HS-5 (cell line): ENCODE measurements around the gene CBR1.
"Not testable (repeated sequence)": the region's sequence is repeated elsewhere in the genome, so short reads cannot be mapped to it uniquely, and the experiment has no call there.

Source experiments
- DNase-seq: peaks from one replicate; pipeline ENCODE4 v3.0.0-alpha.2; 2012; ENCODE audit warnings: low read depth

Gene CBR1

DNA sequence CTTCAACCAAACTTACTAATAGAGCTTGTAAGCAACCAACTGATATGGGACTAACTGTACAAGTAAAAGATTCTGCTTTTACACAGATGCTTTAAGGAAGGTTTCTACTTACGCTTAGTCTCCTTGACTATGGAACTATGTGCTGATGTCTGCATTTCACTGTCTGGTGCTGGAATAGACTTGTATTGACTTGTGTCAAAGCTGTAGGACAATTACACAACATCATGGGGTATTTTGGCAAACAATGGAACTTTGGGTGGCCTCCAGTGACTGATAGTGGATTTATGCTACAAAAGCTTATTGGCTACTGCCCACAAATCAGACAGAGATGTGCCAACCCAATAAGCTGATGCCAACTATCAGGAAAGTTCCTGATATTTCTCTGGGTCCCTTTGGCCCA is 10.6 kb downstream of the CBR1 start:
- DNase-seq: no peak

DNA sequence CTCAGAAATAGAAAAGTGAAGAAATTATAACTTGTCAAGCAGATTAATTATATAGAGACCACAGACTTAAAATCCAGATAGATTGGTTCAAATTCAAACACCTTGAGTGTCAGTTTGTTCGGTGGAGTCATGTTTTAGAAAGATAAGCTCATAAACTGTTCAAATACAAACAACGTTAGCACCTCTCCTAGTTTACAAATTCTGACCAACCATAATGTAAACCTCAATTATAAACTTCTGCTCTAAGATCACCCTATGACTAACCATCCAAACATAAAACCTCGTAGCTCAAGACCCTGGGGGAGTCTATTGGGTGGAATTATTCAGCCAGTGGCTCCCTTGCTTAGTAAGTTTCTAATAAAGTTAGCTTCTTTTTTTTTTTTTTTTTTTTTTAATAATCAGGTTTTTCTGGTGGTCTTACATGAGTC is 12.4 kb downstream of the CBR1 start:
- no peak for DNase-seq

DNA sequence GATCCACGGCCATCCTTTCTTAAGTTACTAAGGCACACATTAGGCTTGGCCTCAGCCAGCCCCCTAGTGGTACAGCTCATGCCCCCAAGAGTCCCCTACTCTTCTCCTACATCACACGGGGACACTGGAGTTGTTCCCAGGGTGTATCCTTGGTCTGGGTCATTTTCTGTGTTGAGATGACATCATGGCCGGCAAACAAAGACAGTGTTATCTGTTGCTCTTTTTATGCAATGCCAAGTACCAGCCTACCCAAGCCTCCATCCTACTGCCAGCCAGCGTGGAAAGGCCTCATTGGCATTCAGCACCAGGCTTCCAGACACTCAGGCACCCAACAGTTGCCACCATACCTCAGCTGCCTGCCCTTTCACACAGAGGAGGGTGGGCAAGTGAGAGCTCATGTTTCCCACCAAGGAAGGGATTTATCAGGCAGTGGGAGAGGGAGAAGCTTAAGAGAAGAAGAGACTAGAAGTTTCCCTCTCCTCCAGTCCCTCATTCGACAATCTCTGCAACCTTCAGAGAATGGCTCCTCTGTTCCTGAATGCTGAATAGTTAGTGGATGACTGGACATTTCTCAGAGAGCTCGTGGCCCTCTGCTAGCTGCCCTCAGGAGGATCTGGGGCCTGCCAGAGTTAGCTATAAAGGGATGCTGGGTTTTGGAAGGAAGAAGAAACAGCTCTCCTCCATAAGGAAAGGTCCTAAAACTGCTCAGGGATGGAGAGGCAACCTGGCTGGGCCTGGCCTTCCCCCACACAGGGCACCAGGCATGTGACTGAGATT is 17.7 kb downstream of the CBR1 start:
- no peak for DNase-seq

DNA sequence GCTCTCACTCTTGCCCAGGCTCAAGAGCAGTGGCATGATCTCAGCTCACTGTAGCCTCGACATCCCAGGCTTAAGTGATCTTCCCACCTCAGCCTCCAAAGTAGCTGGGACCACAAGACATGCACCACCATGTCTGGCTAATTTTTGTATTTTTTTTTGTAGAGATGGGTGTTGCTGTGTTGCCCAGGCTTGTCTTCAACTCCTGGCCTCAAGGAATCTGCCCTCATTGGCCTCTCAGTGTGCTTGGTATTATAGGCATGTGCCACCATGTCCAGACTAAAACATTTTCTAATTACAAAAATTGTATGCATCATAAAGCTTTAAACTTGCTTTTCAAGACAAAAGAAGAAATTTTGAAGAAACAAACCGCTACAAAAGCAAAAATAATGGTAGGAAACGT is 20.1 kb downstream of the CBR1 start:
- DNase-seq: no peak

DNA sequence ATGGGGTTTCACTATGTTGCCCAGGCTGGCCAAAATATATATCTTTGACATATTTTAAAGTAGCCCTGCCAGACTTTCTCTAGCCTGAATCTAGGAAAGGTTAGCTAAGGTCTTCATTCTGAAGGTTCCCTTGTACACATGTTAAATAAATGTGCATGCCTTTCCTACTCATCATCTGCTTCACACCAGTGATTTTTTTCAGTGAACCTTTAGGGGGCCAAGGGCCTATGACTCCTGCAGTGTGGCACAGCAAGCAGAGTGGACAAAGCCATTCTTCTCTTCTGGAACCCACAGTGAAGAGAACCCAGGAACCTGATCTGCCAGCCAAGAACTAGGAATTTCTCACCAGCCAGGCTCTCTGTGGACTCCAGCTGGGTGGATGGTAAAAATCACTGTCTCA is 22.9 kb downstream of the CBR1 start:
- DNase-seq: no peak

DNA sequence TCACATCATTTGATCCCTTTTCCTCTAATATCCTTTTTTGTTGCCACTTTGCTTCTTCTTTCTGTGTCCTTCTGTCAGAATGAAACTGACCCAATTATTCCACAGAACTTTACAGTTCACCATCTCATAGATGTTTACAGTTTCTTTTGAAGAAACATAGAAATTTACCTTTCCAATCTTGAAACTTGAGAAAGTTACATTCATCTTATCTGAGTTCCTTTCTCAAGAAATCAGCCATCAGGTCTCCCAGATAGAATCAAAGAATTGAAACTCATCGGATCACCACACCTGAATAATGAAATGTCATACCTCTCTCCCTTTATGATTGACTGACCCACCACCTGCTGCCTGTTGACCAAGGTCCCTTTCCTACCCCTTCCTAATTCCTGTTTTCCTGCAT is 23.7 kb downstream of the CBR1 start:
- DNase-seq: no peak

DNA sequence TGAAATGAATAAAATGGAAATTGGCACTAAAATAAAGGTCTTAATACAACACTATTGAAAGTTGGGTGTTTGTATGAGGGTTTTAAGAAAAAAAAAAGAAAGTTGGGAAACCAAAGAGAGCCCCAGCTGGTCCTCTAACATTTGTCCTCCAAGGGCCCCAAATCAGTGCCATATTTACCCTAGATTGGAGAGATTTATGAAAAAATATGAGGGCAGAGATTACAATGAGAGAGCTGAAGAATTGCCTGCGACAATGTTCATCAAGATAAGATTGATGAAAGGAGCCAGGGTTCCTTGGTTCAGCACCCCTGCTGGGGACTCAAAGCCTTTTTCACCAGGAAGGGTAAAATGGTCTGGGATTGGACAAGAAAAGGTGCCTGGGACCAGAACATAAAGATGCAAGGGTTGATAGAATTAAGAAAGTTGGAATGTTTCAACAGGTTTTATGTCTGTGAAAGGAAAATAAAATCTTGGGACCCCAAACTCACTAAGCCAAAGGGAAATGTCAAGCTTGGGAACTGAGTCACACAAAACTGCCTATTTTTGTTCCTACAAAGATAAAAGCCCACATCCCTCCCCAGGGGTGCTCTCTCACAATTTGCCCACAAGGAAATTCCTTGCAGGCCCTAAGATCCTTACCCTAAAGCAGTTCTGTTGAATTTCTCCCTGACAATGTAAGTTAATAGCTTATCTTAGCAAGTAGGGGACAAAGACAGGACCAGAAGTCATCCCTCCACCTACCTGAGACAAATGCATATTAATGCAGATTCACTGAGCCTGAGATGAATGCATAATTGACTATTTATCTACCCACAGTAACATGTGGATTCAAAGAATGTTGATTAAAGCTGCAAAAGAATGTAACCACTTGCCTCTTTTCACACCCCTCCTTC is 26.8 kb downstream of the CBR1 start:
- no peak for DNase-seq

DNA sequence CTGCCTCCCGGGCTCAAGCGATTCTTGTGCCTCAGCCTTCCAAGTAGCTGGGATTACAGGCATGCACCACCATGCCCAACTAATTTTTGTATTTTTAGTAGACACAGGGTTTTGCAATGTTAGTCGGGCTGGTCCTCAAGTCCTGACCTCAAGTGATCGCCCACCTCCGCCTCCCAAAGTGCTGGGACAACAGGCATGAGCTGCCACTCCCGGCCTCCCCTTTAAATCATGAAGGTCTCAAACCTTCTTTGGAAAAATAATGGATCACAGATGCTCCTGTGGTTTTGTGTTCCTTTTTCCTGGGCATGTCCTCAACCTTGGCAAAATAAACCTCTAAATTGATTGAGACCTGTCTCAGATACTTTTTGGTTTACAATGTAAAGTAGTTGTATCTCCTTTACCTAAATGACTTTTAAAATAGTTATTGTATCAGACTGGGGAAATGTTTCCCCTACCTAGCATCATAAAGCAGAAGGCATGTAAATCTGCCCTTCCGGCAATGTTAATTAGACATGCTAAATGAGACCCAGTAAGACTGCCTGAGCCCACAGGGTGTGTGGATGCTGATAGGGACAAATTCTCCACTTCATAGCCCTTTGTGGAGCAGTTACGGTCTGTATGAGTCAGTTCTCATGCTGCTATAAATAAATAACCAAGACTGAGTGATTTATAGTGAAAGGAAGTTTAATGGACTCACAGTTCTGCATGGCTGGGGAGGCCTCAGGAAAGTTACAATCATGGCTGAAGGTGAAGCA is 27.8 kb downstream of the CBR1 start:
- no peak for DNase-seq

DNA sequence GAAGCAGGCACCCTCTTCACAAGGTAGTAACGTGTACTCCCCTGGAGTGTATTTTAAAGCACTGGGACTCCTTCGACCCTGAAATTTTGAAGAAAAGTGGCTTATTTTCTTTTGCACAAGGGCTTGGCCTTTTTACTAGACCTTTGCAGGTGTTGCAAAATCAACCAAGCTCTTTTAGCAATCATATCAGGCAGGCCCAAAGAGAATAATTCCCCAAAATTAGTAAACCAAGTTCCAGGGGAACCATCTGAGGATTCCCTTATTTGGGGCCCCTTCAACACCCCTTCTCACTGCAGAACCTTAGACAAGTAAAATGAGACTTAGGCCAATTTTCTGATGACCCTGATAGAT is 28.3 kb downstream of the CBR1 start:
- no peak for DNase-seq

DNA sequence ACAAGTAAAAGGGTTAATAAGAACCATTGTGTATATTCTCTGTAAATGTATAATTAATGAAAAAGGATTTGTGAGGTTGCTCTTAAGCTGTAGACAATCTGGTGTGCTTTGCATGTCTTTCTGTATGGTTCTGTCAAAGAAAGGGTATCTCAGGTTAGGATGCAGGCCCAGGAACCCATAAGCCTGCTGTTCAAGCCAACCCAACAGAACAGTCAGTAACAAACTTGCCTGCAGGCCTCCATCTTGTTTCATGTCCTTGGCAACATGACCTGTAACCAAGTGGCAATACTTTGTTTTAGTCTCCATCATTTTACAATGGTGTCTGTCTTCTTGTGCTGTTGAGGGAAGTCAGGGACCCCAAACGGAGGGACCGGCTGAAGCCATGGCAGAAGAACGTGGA is 29.2 kb downstream of the CBR1 start:
- DNase-seq: no peak

DNA sequence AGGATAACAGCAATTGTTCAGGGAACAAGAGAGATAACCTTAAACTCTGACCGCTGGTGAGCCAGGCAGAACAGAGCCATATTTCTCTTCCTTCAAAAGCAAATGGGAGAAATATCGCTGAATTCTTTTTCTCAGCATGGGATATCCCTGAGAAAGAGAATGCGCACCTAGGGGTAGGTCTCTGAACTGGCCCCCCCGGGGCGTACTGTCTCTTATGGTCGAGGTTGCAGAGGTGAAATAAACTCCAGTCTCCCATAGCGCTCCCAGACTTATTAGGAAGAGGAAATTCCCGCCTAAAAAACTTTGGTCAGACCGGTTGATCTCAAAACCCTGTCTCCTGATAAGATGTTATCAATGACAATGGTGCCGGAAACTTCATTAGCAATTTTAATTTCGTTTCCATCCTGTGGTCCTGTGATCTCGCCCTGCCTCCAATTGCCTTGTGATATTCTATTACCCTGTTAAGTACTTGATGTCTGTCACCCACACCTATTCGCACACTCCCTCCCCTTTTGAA is 29.9 kb downstream of the CBR1 start:
- not testable (repeated sequence) for DNase-seq

DNA sequence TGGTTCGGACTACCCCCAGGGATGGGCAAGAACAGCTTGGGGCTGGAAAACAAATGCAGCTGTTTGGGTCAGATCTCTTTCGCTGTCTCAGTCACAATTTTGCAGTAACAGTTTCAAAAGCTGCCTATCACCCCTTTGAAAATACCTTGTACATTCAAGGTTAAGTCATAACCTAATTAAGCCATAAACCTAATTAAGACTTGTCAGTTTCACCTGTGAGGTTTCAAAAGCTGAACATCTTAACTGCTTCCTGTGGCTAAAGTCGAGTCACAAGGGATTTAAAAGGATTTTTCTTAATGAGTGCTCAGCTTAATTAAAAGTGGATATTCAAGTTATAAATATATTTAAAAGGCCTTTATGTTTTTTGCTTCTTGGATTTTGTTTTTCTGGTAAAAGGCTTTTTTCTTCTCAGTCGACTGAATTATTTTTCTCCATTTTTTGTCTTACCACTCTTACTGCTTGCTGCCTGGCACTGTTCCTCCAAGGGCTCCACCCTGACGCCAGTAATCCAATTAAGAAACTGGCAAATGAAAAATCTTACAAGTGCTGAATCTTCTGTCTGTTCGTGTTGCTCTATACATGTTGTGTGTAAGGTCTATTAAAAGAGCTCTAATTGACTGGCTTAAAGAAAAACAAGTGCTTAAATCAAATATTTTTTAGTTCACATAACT is 31.3 kb downstream of the CBR1 start:
- DNase-seq: no peak

DNA sequence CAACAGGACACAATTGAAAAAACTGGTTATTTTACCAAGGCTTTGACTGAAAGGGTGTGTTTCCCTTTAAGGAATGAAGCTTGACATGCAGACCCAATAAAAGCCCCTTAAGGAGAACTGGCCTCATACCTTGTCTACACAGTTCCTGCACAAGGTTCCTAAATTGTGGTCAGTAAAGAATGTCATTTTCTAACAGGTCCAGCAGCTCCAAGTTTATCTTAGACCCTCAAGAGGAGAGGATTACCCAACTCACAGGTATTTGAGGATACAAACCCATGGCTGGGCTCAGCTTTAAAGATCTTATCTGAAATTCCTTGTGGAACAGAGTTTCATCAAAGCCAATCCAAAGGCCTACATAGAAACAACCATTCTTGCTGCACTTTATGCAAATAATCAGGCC is 33.6 kb downstream of the CBR1 start:
- DNase-seq: no peak

DNA sequence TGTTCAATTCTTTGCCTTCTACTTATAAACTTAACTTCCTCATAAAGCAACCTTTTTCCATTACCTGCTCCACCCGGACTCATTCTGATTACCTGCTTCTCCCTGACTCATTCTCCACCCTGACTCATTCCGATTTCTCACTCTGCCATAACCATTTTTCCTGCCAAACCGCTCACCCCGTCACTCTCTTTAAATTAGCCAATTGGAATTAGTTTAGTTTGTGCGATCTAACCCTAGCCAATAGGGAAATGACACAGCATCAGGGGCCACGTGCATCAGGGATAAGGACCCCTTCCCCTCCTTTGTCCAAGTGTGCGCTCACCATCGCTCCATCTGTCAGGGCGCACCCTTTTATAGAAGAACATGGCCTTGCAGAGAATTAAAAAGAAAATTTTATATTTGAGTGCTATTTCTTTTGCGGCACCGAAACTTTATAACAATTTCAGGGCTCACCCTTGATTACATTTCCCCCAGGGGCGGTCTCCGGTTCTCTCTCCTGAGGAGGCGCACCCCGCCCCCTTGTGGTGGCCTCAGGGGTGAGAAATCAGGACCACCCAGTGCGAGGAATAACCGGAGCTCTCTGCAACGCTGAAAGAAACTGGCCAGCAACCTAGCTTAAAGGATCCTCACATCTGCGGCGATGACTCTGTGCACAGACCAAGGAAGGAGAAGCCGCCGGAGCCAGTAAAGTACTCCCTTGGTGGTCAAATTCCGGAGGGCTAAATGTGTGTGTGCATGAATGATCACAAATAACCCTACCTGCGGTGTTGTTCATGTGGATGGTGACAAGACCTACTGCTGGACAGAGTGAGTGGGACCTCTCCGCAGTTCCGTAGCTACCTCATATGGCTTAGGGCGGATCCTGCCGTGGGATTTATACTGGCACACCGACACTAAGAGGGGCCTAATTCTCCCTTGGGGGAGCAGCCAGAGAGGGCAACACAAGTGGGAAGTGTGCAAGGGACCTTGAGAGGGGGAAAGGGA is 34.8 kb downstream of the CBR1 start:
- no peak for DNase-seq

DNA sequence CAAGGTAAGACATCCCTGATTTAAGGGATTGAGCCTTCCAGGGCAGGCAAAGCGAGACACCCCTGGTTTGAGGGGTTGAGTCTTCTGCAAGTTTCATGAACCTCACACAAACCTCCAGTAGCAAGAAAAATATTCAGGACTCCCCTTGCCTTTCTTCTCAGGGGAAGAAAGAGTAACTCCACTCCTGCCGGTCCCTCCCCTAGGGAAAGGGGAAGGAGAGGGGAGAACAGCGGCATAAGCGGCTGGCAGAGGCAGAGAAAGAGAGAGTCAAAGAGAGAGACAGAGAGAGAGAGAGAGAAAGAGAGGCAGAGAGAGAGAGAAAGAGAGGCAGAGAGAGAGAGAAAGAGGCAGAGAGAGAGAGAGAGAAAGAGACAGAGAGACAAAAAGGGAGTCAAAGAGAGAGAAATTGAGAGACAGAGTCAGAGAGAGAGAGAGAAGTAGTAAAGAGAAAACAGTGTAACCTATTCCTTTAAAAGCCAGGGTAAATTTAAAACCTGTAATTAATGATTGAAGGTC is 35.6 kb downstream of the CBR1 start:
- DNase-seq: no peak

DNA sequence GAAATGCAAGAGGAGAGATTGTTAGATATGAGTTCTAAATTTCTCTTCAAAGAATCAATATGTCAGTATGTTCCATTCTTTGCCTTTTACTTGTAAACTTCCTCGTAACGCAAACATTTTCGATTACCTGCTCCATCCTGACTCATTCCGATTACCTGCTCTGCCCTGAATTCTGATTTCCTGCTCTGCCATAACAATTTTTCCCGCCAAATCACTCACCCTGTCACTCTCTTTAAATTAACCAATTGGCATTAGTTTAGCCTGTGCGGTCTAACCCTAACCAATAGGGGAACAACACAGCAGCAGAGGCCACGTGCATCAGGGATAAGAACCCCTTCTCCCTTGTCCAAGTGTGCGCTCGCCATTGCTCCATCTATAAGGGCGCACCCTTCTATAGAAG is 40.0 kb downstream of the CBR1 start:
- no peak for DNase-seq

DNA sequence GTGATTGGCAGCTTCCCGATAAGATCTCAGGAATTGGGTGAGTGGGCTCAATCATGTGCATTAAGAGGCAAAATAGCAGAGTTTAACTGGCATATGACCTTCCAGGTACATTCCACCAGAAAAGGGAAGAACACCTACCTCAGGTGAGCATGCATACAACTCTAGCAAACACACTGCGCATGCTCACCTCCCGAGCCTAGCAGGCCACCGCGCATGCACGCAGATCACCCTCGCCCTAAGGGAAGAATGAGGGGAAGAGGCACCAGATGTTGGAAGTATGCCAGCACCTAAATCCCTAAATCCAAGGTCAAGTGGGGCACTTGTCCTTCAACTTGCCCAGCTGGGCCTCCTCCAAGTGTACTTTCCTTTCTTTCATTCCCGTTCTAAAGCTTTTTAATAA is 41.4 kb downstream of the CBR1 start:
- DNase-seq: no peak

DNA sequence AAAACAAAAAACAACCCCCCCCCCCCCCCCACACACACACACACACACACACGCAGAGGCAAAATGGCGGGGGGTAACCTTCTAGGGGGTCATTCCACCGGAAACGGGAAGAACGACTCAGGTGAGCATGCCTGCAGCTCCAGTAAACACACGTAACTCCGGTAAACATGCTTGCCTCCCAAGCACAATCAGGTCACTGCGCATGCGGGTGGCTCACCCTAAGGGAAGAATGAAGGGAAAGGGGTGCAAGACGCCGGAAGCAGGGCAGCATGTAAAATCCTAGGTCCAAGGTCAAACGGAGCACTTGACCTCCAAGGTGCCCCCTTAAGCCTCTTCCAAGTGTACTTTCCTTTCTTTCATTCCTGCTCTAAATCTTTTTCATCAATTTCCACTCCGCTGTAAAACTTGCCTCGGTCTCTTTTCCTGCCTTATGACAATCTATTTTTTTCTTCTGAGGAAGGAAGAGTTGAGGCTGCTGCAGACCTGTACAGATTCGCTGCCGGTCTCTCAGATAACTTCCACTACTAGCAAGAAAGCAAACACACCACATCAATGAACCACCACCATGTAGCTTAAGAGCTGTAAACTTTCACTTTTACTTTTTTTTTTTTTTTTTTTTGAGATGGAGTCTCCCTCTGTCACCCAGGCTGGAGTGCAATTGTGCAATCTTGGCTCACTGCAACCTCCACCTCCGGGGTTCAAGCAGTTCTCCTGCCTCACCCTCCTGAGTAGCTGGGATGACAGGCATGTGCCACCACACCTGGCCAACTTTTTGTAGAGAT is 44.0 kb downstream of the CBR1 start:
- no peak for DNase-seq

DNA sequence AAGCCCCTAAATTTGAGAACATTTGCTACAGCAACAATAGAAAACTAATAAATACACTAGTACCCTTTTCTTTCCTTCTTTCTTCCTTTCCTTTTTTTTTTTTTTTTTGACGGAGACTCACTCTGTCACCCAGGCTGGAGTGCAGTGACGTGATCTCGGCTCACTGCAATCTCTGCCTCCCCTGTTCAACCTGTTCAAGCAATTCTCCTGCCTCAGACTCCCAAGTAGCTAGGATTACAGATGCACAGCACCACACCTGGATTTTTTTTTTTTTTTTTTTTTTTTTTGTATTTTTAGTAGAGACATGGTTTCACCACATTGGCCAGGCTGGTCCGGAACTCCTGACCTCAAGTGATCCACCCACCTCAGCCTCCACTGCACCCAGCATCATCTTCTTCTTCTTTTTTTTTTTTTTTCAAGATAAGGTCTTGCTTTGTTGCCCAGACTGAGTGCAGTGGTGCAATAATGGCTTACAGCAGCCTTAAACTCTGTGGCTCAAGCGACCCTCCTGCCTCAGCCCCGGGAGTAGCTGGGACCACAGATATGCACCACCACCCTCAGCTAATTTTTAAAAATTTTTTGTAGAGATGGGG is 45.4 kb downstream of the CBR1 start:
- DNase-seq: no peak
